Thoracic aorta (tissue), 2 donors: Measurements from ENCODE around the gene ENTPD2. TPM values are rescaled to one million over a fixed set of nuclear protein-coding genes. Genes with fewer than 3 reads are reported as not detected.

ENCODE experiments used
- ATAC-seq: fragments of 150-250 bp; one replicate; pipeline ENCODE4 v1.8.0; 2017; ENCODE audit warnings: low read depth; ENCODE audit not compliant: insufficient number of reproducible peaks, low FRiP score
- DNase-seq: peaks from one replicate; pipeline ENCODE4 v3.0.0-alpha.2; 2020; ENCODE audit warnings: low spot score
- H3K27ac ChIP-seq, 2 donors: fragments of 200-600 bp; sonication (generic); 1 replicate in 1 of 2; 2 replicates in 1 of 2; pipeline ENCODE4 v1.5.1; 2016; ENCODE audit warnings: mild to moderate bottlenecking in 2 of 2, moderate library complexity in 2 of 2
- H3K27me3 ChIP-seq: fragments of 200-600 bp; sonication (generic); replicated peaks from 2 replicates; pipeline ENCODE4 v1.6.0; 2016; ENCODE audit warnings: mild to moderate bottlenecking; ENCODE audit not compliant: insufficient read depth
- H3K36me3 ChIP-seq: fragments of 200-600 bp; sonication (generic); one replicate; pipeline ENCODE4 v1.5.1; 2016
- H3K4me1 ChIP-seq, 2 donors: fragments of 200-600 bp; sonication (generic); 1 replicate in 1 of 2; 2 replicates in 1 of 2; pipeline versions ENCODE4 v1.5.1 to v1.6.0; 2016; ENCODE audit warnings: low read depth in 2 of 2, mild to moderate bottlenecking in 1 of 2; ENCODE audit not compliant: control insufficient read depth in 1 of 2
- H3K4me3 ChIP-seq: fragments of 200-600 bp; sonication (generic); 2 replicates; pipeline ENCODE4 v1.5.1; 2016; ENCODE audit warnings: mild to moderate bottlenecking
- H3K9me3 ChIP-seq: fragments of 200-600 bp; sonication (generic); 2 replicates; pipeline ENCODE4 v1.5.1; 2016
- CTCF ChIP-seq: fragments of 200-600 bp; sonication (generic); IDR thresholded peaks from one replicate; pipeline ENCODE4 v1.5.1; 2019; ENCODE audit warnings: antibody characterized with exemption
- total RNA-seq, 2 donors: library from RNA; depleted of rRNA; stranded (reverse); fragments of >200 nt; gene quantifications; one replicate each; pipeline versions ENCODE4 v1.1.0 to v1.2.3, GENCODE V29; 2016

The ENTPD2 gene
- total RNA-seq, 2 donors from 2014 or later: 0.92 to 0.95 TPM

GRCh38 chr9:137018761-137019559, 34.9 kb downstream of the ENTPD2 start:
- TF ChIP-seq CTCF: no peak
- Histone ChIP-seq H3K4me3 (no peak overlapping the region), H3K9me3 (no peaks in the 10 kb centered on the region), H3K27me3 (no peaks in the 10 kb centered on the region), H3K4me1 (no peaks in the 10 kb centered on the region), H3K36me3 (peaks cover 15% of the 10 kb centered on the region), H3K27ac (no peak overlapping the region)
- ATAC-seq (no peak), DNase-seq (no peak)

GRCh38 chr9:137017791-137018497, 35.9 kb downstream of the ENTPD2 start:
- Histone ChIP-seq H3K4me1 (no peaks in the 10 kb centered on the region), H3K27ac (no peak overlapping the region), H3K4me3 (no peak overlapping the region), H3K9me3 (no peaks in the 10 kb centered on the region), H3K27me3 (no peaks in the 10 kb centered on the region), H3K36me3 (peaks cover 15% of the 10 kb centered on the region)
- no peak for TF ChIP-seq CTCF
- DNase-seq: no peak
- ATAC-seq: no peak

- peaks cover 21% of the 10 kb centered on the region for H3K36me3 ChIP-seq
Measured at GRCh38 chr9:137017071-137017470, 36.8 kb downstream of the ENTPD2 start.

GRCh38 chr9:137016436-137016835, 37.4 kb downstream of the ENTPD2 start:
- no peaks in the 10 kb centered on the region for H3K9me3 ChIP-seq
- no peak for TF ChIP-seq CTCF
- DNase-seq (no peak), ATAC-seq (no peak)
- H3K4me1 ChIP-seq: no peaks in the 10 kb centered on the region
- H3K4me3 ChIP-seq: no peak overlapping the region
- H3K27me3 ChIP-seq: no peaks in the 10 kb centered on the region
- H3K36me3 ChIP-seq: peaks cover 22% of the 10 kb centered on the region
- no peak overlapping the region for H3K27ac ChIP-seq

More at GRCh38 chr9:137017071-137017470, 36.8 kb downstream of the ENTPD2 start:
- DNase-seq: no peak
- Histone ChIP-seq H3K4me1 (no peaks in the 10 kb centered on the region), H3K27me3 (no peaks in the 10 kb centered on the region), H3K4me3 (no peak overlapping the region), H3K27ac (no peak overlapping the region), H3K9me3 (no peaks in the 10 kb centered on the region)
- no peak for TF ChIP-seq CTCF
- ATAC-seq: no peak

GRCh38 chr9:137015976-137016375, 37.9 kb downstream of the ENTPD2 start:
- Histone ChIP-seq H3K36me3 (peaks cover 26% of the 10 kb centered on the region), H3K27me3 (no peaks in the 10 kb centered on the region), H3K9me3 (no peaks in the 10 kb centered on the region)

More at GRCh38 chr9:137015976-137016375, 37.9 kb downstream of the ENTPD2 start:
- H3K4me1 ChIP-seq: no peaks in the 10 kb centered on the region
- no peak for TF ChIP-seq CTCF
- no peak overlapping the region for H3K27ac ChIP-seq
- ATAC-seq: no peak
- DNase-seq: no peak
- H3K4me3 ChIP-seq: no peak overlapping the region
